Fibroblast of lung (primary cell): ENCODE data around the gene EEF2.
"Not testable (repeated sequence)": the region's sequence is repeated elsewhere in the genome, so short reads cannot be mapped to it uniquely, and the experiment has no call there.

Experiments
- EZH2 ChIP-seq: IDR thresholded peaks from 2 replicates; pipeline ENCODE4 v1.5.1; 2012; ENCODE audit warnings: low read length, control low read depth, mild to moderate bottlenecking; ENCODE audit errors: missing control alignments
- TF ChIP-seq, protein P1 (sequence below), 2 donors: IDR thresholded peaks in 1 of 2; conservative IDR thresholded peaks in 1 of 2; 1 replicate in 1 of 2; 2 replicates in 1 of 2; pipeline ENCODE4 v1.5.1; 2011 to 2012; ENCODE audit warnings: low read length in 2 of 2, control low read depth in 1 of 2, inconsistent platforms in 1 of 2, low read depth in 1 of 2, mild to moderate bottlenecking in 1 of 2

DNA sequence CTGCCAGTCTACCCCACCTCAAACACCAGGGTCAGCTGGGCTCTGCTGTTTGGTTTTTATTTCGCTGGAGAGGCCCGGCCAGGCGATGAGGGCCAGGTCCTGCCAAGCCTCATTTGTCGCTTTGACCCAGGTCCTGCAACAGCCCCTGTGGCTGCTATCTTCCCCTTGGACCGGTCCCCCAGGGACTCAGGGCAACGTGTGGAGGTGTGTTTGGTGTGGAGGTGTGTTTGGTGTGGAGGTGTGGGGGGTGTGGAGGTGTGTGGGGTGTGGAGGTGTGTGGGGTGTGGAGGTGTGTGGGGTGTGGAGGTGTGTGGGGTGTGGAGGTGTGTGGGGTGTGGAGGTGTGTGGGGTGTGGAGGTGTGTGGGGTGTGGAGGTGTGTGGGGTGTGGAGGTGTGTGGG, 26.2 kb upstream of the EEF2 start:
- TF ChIP-seq, protein P1, sequence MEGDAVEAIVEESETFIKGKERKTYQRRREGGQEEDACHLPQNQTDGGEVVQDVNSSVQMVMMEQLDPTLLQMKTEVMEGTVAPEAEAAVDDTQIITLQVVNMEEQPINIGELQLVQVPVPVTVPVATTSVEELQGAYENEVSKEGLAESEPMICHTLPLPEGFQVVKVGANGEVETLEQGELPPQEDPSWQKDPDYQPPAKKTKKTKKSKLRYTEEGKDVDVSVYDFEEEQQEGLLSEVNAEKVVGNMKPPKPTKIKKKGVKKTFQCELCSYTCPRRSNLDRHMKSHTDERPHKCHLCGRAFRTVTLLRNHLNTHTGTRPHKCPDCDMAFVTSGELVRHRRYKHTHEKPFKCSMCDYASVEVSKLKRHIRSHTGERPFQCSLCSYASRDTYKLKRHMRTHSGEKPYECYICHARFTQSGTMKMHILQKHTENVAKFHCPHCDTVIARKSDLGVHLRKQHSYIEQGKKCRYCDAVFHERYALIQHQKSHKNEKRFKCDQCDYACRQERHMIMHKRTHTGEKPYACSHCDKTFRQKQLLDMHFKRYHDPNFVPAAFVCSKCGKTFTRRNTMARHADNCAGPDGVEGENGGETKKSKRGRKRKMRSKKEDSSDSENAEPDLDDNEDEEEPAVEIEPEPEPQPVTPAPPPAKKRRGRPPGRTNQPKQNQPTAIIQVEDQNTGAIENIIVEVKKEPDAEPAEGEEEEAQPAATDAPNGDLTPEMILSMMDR (conservative IDR thresholded peaks at IDR 0.05 in 1 of 2, IDR thresholded peaks at IDR 0.05 in 1 of 2; ENCODE audit: low read depth in 1 of 2, low read length in 2 of 2) = not testable (repeated sequence)
- not testable (repeated sequence) for TF ChIP-seq EZH2
